GM23338 (cell line): ENCODE results near the gene PRKCH.

Experiments used
- EZH2 ChIP-seq: fragments of 200-600 bp; sonication (generic); IDR thresholded peaks from one replicate; pipeline ENCODE4 v1.8.0; 2017; ENCODE audit warnings: antibody characterized with exemption, mild to moderate bottlenecking, low read depth; ENCODE audit not compliant: unreplicated experiment
- EZH2phosphoT487 ChIP-seq: fragments of 200-600 bp; sonication (generic); IDR thresholded peaks from one replicate; pipeline ENCODE4 v1.8.1; 2018; ENCODE audit warnings: antibody characterized with exemption; ENCODE audit not compliant: unreplicated experiment
- POLR2AphosphoS5 ChIP-seq: IDR thresholded peaks from 2 replicates; pipeline ENCODE4 v1.6.1; 2016; ENCODE audit warnings: antibody characterized with exemption, low read depth
- ZNF114 ChIP-seq: fragments of 250-450 bp; sonication (Bioruptor Pico); IDR thresholded peaks from 2 replicates; pipeline ENCODE4 v1.5.0; 2020; ENCODE audit warnings: mild to moderate bottlenecking, moderate library complexity
- TF ChIP-seq, protein P1 (sequence below), 2 experiments: fragments of 200-600 bp in 1 of 2; sonication (generic) in 1 of 2; conservative IDR thresholded peaks; 2 replicates each; pipeline versions ENCODE4 v1.5.1 to v1.6.1; 2016 to 2017; ENCODE audit warnings: antibody characterized with exemption in 2 of 2, low read depth in 2 of 2, mild to moderate bottlenecking in 2 of 2, moderate library complexity in 1 of 2
- TF ChIP-seq, protein P2 (sequence below): IDR thresholded peaks from one replicate; pipeline ENCODE4 v1.6.1; 2018; ENCODE audit warnings: antibody characterized with exemption; ENCODE audit not compliant: unreplicated experiment

DNA sequence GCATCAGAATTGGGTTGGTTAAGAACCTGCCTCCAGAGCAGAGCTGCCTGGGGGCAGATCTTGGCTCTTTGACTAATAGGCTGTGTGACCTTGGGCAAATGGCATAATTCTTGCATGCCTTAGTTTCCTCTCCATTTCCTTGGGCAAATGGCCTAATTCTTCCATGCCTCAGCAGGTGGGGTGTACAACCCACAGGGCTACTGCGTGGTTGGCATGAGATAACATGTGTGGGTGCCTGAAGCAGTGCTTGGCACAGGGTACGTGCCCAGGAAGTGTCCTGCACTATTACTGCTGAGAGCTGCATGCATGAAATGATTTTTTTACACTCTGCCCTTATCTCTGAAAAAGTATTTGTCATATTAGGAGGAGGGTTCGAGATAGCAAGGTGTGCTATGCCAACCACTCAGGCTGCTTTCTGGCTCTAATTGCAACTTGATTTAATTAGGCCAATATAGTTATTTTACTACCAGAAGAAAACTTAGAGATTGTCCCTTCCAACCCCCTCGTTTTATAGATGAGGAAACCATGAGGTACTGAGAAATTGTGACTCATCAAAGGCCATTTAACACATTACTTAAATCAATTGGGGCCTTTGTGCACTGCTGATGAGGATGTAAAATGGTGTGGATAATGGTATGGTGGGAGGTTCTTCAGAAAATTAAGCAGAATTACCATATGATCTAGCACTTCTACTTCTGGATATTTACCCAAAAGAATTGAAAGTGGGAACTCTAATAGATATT lies 212.3 kb downstream of the PRKCH start:
- TF ChIP-seq, protein P1, sequence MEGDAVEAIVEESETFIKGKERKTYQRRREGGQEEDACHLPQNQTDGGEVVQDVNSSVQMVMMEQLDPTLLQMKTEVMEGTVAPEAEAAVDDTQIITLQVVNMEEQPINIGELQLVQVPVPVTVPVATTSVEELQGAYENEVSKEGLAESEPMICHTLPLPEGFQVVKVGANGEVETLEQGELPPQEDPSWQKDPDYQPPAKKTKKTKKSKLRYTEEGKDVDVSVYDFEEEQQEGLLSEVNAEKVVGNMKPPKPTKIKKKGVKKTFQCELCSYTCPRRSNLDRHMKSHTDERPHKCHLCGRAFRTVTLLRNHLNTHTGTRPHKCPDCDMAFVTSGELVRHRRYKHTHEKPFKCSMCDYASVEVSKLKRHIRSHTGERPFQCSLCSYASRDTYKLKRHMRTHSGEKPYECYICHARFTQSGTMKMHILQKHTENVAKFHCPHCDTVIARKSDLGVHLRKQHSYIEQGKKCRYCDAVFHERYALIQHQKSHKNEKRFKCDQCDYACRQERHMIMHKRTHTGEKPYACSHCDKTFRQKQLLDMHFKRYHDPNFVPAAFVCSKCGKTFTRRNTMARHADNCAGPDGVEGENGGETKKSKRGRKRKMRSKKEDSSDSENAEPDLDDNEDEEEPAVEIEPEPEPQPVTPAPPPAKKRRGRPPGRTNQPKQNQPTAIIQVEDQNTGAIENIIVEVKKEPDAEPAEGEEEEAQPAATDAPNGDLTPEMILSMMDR (conservative IDR thresholded peaks at IDR 0.05; ENCODE audit: low read depth in 2 of 2), result no peak
- TF ChIP-seq EZH2 (no peak), EZH2phosphoT487 (no peak), ZNF114 (CRISPR knock-in tag) (no peak), POLR2AphosphoS5 (no peak)
- TF ChIP-seq, protein P2, sequence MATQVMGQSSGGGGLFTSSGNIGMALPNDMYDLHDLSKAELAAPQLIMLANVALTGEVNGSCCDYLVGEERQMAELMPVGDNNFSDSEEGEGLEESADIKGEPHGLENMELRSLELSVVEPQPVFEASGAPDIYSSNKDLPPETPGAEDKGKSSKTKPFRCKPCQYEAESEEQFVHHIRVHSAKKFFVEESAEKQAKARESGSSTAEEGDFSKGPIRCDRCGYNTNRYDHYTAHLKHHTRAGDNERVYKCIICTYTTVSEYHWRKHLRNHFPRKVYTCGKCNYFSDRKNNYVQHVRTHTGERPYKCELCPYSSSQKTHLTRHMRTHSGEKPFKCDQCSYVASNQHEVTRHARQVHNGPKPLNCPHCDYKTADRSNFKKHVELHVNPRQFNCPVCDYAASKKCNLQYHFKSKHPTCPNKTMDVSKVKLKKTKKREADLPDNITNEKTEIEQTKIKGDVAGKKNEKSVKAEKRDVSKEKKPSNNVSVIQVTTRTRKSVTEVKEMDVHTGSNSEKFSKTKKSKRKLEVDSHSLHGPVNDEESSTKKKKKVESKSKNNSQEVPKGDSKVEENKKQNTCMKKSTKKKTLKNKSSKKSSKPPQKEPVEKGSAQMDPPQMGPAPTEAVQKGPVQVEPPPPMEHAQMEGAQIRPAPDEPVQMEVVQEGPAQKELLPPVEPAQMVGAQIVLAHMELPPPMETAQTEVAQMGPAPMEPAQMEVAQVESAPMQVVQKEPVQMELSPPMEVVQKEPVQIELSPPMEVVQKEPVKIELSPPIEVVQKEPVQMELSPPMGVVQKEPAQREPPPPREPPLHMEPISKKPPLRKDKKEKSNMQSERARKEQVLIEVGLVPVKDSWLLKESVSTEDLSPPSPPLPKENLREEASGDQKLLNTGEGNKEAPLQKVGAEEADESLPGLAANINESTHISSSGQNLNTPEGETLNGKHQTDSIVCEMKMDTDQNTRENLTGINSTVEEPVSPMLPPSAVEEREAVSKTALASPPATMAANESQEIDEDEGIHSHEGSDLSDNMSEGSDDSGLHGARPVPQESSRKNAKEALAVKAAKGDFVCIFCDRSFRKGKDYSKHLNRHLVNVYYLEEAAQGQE, result no peak
